ENCODE results near the gene FMNL2. TPM values are rescaled to one million over a fixed set of nuclear protein-coding genes. Genes with fewer than 3 reads are reported as not detected.

Gene FMNL2
- total RNA-seq, 1 experiment from 2014 or later = 28.1 TPM

DNA sequence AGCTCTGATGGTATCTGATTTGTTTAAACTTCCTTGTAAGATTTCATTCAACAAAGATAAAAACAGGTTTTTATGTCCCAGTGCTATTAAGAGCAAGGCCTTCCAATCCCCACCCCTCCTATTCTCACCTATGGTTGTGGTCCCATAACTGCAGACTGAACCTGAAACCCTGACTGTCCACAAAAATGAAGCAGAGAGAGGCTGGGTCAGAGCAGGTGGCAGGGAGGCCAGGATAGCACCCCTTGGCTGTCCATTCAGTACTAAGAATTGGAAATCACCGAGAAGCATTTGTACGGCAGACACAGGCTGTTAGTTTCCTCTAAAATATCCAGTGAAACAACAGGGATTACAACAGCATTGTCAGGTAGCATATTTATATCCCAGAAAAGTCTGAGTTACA, 37.3 kb upstream of the FMNL2 start:
- no peak for TF ChIP-seq POLR2AphosphoS5 (IDR thresholded peaks at IDR 0.05; ENCODE audit: low read depth, low read length)
- TF ChIP-seq ELF1 (IDR thresholded peaks at IDR 0.05; ENCODE audit: borderline replicate concordance, low read depth) = no peak
- TF ChIP-seq, protein P1, sequence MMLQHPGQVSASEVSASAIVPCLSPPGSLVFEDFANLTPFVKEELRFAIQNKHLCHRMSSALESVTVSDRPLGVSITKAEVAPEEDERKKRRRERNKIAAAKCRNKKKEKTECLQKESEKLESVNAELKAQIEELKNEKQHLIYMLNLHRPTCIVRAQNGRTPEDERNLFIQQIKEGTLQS (IDR thresholded peaks at IDR 0.05) = no peak
- TF ChIP-seq EZH2 (IDR thresholded peaks at IDR 0.05) = no peak
- TF ChIP-seq JUND (IDR thresholded peaks at IDR 0.05) = no peak
- no peak for TF ChIP-seq CBX3 (IDR thresholded peaks at IDR 0.05; ENCODE audit: low read depth)
- no peak for TF ChIP-seq SP1 (IDR thresholded peaks at IDR 0.05; ENCODE audit: low read depth)
- TF ChIP-seq, protein P2, sequence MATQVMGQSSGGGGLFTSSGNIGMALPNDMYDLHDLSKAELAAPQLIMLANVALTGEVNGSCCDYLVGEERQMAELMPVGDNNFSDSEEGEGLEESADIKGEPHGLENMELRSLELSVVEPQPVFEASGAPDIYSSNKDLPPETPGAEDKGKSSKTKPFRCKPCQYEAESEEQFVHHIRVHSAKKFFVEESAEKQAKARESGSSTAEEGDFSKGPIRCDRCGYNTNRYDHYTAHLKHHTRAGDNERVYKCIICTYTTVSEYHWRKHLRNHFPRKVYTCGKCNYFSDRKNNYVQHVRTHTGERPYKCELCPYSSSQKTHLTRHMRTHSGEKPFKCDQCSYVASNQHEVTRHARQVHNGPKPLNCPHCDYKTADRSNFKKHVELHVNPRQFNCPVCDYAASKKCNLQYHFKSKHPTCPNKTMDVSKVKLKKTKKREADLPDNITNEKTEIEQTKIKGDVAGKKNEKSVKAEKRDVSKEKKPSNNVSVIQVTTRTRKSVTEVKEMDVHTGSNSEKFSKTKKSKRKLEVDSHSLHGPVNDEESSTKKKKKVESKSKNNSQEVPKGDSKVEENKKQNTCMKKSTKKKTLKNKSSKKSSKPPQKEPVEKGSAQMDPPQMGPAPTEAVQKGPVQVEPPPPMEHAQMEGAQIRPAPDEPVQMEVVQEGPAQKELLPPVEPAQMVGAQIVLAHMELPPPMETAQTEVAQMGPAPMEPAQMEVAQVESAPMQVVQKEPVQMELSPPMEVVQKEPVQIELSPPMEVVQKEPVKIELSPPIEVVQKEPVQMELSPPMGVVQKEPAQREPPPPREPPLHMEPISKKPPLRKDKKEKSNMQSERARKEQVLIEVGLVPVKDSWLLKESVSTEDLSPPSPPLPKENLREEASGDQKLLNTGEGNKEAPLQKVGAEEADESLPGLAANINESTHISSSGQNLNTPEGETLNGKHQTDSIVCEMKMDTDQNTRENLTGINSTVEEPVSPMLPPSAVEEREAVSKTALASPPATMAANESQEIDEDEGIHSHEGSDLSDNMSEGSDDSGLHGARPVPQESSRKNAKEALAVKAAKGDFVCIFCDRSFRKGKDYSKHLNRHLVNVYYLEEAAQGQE (IDR thresholded peaks at IDR 0.05; ENCODE audit: low read depth) = no peak
- no peaks in the 10 kb centered on the region for H3K9me3 ChIP-seq (ENCODE audit: control insufficient read depth in 1 of 2, insufficient read depth in 1 of 2, low read depth in 1 of 2, low read length in 2 of 2)
- H3K4me2 ChIP-seq (ENCODE audit: low read length) = no peak overlapping the region
- intact Hi-C loops (cut with micrococcal nuclease) = no loop called here
- no peak overlapping the region for H3K27ac ChIP-seq (ENCODE audit: low read depth, low read length)
- H3K27me3 ChIP-seq (ENCODE audit: insufficient read depth, low read length) = no peaks in the 10 kb centered on the region
- no peaks in the 10 kb centered on the region for H3K9me2 ChIP-seq (ENCODE audit: insufficient read depth)
- no peaks in the 10 kb centered on the region for H3K79me2 ChIP-seq (ENCODE audit: insufficient read depth, low read length)
- ChIA-PET POLR2A (no interaction called here), RAD21 (ENCODE audit: low non-redundant PET in 1 of 2, low total read pairs in 2 of 2, uncharacterized antibody in 2 of 2, unreplicated experiment in 2 of 2) (no interaction called here), CTCF (no interaction called here)
- no peaks in the 10 kb centered on the region for H4K20me1 ChIP-seq (ENCODE audit: insufficient read depth)
- DNase-seq (ENCODE audit: low read depth, low spot score) (no peak), ATAC-seq (no peak)
- H3K4me1 ChIP-seq (ENCODE audit: control insufficient read depth in 1 of 2, insufficient read depth in 2 of 2, low read length in 2 of 2) = peaks cover 0 to 4% of the 10 kb centered on the region in 2 experiments; a peak in 1 of 4 replicates
- no peak overlapping the region for H2AFZ ChIP-seq (ENCODE audit: low read depth, low read length, poor library complexity, severe bottlenecking)
- no peak overlapping the region for H3K9ac ChIP-seq (ENCODE audit: low read length)
- H3K36me3 ChIP-seq (ENCODE audit: control insufficient read depth in 1 of 2, insufficient read depth in 2 of 2, low read length in 2 of 2) = no peaks in the 10 kb centered on the region
- no peak overlapping the region for H3K4me3 ChIP-seq (replicated peaks in 1 of 2; ENCODE audit: low read depth in 1 of 2, low read length in 2 of 2)
- BruUV-seq (replicated peaks) = no TSS peak

Data from HCT116 (cell line).